A673 (cell line): ENCODE measurements around the gene TMEM59L. TPM values are rescaled to one million over a fixed set of nuclear protein-coding genes. Genes with fewer than 3 reads are reported as not detected.
"Not testable (repeated sequence)": the region's sequence is repeated elsewhere in the genome, so short reads cannot be mapped to it uniquely, and the experiment has no call there.

Experiments
- BruUV-seq: library from RNA; stranded (reverse); fragments of 400-500 nt; replicated peaks from 2 replicates; lab custom pipeline; 2021; lab: Mats Ljungman, UMichigan
- CTCF ChIA-PET: fragments of 300-600 bp; sonication (Branson Sonifier 250); formaldehyde crosslinking; loops from one replicate; lab custom pipeline; 2022; ENCODE audit warnings: antibody characterized with exemption; lab: Charles Lee
- POLR2A ChIA-PET: fragments of 300-600 bp; sonication (Branson Sonifier 250); formaldehyde crosslinking; loops from one replicate; lab custom pipeline; 2022; ENCODE audit warnings: antibody characterized with exemption; ENCODE audit not compliant: low non-redundant PET; lab: Charles Lee
- DNase-seq: peaks from one replicate; pipeline ENCODE4 v3.0.0-alpha.2; 2015; ENCODE audit warnings: low spot score
- H3K27ac ChIP-seq: fragments of 200-600 bp; sonication (generic); 2 replicates; pipeline ENCODE4 v1.5.1; 2016; ENCODE audit warnings: mixed run types, low read depth, mild to moderate bottlenecking, mixed read lengths, antibody characterized with exemption, low read length; ENCODE audit not compliant: poor library complexity, severe bottlenecking
- H3K27me3 ChIP-seq: fragments of 200-600 bp; sonication (generic); replicated peaks from 2 replicates; pipeline ENCODE4 v1.6.1; 2017; ENCODE audit warnings: mixed run types, low read depth, mild to moderate bottlenecking, mixed read lengths, antibody characterized with exemption, low read length; ENCODE audit not compliant: insufficient read depth, poor library complexity
- H3K36me3 ChIP-seq: fragments of 200-600 bp; sonication (generic); 2 replicates; pipeline ENCODE4 v1.6.1; 2016; ENCODE audit warnings: mixed run types, mild to moderate bottlenecking, mixed read lengths, antibody characterized with exemption, low read length; ENCODE audit not compliant: insufficient read depth, poor library complexity, severe bottlenecking
- H3K4me1 ChIP-seq: fragments of 200-600 bp; sonication (generic); 2 replicates; pipeline ENCODE4 v1.6.1; 2017; ENCODE audit warnings: mixed run types, mild to moderate bottlenecking, mixed read lengths, antibody characterized with exemption, low read length; ENCODE audit not compliant: insufficient read depth, poor library complexity, severe bottlenecking
- H3K4me3 ChIP-seq: fragments of 200-600 bp; sonication (generic); 2 replicates; pipeline ENCODE4 v1.5.1; 2016; ENCODE audit warnings: low read depth, mixed run types, mild to moderate bottlenecking, mixed read lengths, low read length; ENCODE audit not compliant: poor library complexity, severe bottlenecking
- H3K9me3 ChIP-seq: fragments of 200-600 bp; sonication (generic); 2 replicates; pipeline ENCODE4 v1.6.1; 2016; ENCODE audit warnings: mixed run types, low read depth, mild to moderate bottlenecking, mixed read lengths, antibody characterized with exemption, low read length; ENCODE audit not compliant: poor library complexity, severe bottlenecking
- EZH2 ChIP-seq: fragments of 200-600 bp; sonication (generic); IDR thresholded peaks from 2 replicates; pipeline ENCODE4 v1.6.1; 2017; ENCODE audit warnings: borderline replicate concordance, low read depth, mild to moderate bottlenecking, mixed read lengths, antibody characterized with exemption, low read length; ENCODE audit not compliant: poor library complexity, severe bottlenecking
- intact Hi-C: fragments of 100-400 bp; cut with micrococcal nuclease; formaldehyde crosslinking; loops from one replicate; pipeline ENCODE4 v1.10.0; 2022; ENCODE audit not compliant: unreplicated experiment
- total RNA-seq: library from RNA; stranded (reverse); gene quantifications from 2 replicates; pipeline ENCODE4 v1.2.3, GENCODE V29; 2021
- TF ChIP-seq, protein P1 (sequence below): fragments of 300-800, 200-600 bp; sonication (generic); conservative IDR thresholded peaks from 2 replicates; pipeline ENCODE4 v1.5.1; 2017; ENCODE audit warnings: low read depth, mild to moderate bottlenecking, antibody characterized with exemption, low read length, moderate library complexity, mixed read lengths

TMEM59L gene
- total RNA-seq, 1 experiment from 2014 or later: 9.3 TPM

DNA sequence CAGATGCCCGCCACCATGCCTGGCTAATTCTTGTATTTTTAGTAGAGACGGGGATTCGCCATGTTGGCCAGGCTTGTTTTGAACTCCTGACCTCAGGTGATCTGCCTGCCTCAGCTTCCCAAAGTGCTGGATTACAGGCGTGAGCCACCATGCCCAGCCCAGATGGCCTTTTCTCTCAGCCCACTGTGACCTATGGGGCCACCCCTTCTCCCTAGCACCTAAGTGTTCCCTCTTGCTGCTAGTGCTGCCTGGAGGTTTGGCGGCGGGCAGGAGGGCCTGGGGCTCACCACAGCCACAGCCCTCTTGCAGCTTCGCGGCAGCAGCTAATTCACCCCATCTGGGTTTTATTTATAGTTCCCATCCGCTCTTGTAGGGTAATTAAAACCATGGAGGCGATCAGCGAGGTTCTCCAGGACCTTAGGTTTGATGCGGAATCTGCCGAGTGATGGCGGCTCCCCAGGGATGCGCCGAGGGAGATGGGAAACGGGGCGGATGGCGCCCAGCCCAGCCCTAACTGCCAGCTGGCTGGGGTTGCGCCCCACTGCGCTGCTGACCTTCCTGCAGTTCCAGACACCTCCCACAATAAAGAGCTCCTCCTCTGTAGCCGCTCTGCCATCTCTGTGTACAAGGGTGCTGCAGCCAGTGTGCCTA, 20.8 kb upstream of the TMEM59L start:
- BruUV-seq: no TSS peak
- intact Hi-C loops: loop anchor here (5.0 to 10.0 kb wide), 4 partner anchors 85 to 325 kb away; partner anchors contain the start of genes COPE and DDX49
- peak; percentile 80 for DNase-seq
- peaks cover 21% of the 10 kb centered on the region for H3K36me3 ChIP-seq
- no peak overlapping the region for H3K4me3 ChIP-seq
- H3K4me1 ChIP-seq: peaks cover 54% of the 10 kb centered on the region
- no peak for TF ChIP-seq EZH2
- TF ChIP-seq, protein P1, sequence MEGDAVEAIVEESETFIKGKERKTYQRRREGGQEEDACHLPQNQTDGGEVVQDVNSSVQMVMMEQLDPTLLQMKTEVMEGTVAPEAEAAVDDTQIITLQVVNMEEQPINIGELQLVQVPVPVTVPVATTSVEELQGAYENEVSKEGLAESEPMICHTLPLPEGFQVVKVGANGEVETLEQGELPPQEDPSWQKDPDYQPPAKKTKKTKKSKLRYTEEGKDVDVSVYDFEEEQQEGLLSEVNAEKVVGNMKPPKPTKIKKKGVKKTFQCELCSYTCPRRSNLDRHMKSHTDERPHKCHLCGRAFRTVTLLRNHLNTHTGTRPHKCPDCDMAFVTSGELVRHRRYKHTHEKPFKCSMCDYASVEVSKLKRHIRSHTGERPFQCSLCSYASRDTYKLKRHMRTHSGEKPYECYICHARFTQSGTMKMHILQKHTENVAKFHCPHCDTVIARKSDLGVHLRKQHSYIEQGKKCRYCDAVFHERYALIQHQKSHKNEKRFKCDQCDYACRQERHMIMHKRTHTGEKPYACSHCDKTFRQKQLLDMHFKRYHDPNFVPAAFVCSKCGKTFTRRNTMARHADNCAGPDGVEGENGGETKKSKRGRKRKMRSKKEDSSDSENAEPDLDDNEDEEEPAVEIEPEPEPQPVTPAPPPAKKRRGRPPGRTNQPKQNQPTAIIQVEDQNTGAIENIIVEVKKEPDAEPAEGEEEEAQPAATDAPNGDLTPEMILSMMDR: no peak
- POLR2A ChIA-PET: no interaction called here
- H3K9me3 ChIP-seq: no peaks in the 10 kb centered on the region
- CTCF ChIA-PET: no interaction called here
- no peaks in the 10 kb centered on the region for H3K27me3 ChIP-seq
- H3K27ac ChIP-seq: peak overlapping the region; percentile 53

DNA sequence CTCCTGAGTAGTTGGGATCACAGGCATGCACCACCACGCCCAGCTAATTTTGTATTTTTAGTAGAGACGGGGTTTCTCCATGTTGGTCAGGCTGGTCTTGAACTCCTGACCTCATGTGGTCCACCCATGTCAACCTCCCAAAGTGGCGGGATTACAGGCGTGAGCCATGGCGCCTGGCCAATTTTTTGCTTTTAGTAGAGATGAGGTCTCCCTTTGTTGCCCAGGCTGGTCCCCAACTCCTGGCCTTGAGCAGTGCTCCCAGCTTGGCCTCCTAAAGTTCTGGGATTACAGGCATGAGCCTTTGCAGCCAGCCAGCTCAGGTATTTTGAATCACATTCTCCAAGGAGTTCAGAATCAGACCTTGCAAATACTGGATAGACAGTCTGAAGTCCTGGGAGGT, 19.9 kb upstream of the TMEM59L start:
- Histone ChIP-seq H3K36me3 (peaks cover 21% of the 10 kb centered on the region), H3K27ac (peak overlapping the region; percentile 41), H3K4me1 (peaks cover 61% of the 10 kb centered on the region)
- H3K4me3 ChIP-seq, BruUV-seq, POLR2A ChIA-PET, H3K9me3 ChIP-seq, DNase-seq, H3K27me3 ChIP-seq: not testable (repeated sequence)
- intact Hi-C loops: loop anchor here (5.0 to 10.0 kb wide), 4 partner anchors 85 to 325 kb away; partner anchors contain the start of genes COPE and DDX49
- CTCF ChIA-PET: interaction anchor here (0.6 to 0.7 kb wide), 2 partner anchors 21 to 80 kb away, joined by 3 read pairs; partner anchors contain the start of gene UBA52

DNA sequence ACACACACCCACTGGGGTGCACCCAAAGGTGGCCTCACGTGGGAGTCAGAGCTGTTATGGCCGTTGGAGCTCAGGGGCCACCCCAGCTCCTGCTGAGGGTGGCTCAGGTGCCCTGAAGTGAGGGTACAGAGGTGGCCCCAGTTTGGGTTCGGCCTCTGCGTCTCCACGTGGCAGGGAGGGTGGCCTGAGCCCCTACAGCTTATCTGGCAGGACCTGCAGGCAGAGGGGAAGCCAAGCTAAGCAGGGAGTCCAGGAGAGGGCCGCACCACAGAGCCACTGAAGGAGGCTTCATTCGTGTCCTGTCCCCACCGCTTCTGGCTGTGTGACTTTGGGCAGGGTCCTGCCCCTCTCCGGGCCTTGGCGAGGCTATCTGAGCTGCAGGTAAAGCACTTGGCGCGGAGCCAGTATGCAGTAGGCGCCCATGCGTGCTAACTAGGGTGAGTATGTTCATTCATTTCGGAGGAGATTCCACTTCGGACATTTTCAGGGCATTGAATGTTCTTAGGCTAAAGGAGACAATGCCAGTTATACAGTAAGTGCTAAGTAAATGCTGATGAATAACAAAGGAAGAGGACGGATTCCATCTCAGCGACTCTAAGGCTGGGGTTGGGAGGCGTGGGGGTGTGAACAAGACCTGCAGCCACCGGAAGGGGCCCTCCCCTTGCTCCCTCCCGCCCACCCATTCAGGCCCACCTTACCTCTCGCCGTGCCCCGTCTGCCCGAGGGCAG, 19.1 kb upstream of the TMEM59L start:
- DNase-seq: no peak
- no peaks in the 10 kb centered on the region for H3K9me3 ChIP-seq
- peaks cover 23% of the 10 kb centered on the region for H3K36me3 ChIP-seq
- TF ChIP-seq, protein P1: no peak
- no peak for TF ChIP-seq EZH2
- intact Hi-C loops: loop anchor here (5.0 to 10.0 kb wide), 4 partner anchors 84 to 324 kb away; partner anchors contain the start of genes COPE and DDX49
- CTCF ChIA-PET: interaction anchor here (0.6 to 1.2 kb wide), 2 partner anchors 106 to 253 kb away, joined by 4 to 7 read pairs; no protein-coding TSS in a partner anchor
- POLR2A ChIA-PET: interaction anchor here (0.5 to 0.6 kb wide), 2 partner anchors 25 to 243 kb away, joined by 4 to 6 read pairs; no protein-coding TSS in a partner anchor
- H3K4me1 ChIP-seq: peaks cover 62% of the 10 kb centered on the region
- peak overlapping the region; percentile 41 for H3K27ac ChIP-seq
- H3K4me3 ChIP-seq: no peak overlapping the region
- no TSS peak for BruUV-seq
- H3K27me3 ChIP-seq: no peaks in the 10 kb centered on the region
